ENCODE measurements around the gene UTS2R.
"Not testable (repeated sequence)": the region's sequence is repeated elsewhere in the genome, so short reads cannot be mapped to it uniquely, and the experiment has no call there.

UTS2R gene

GRCh38 chr17:82355770-82356427 lies 15.7 kb upstream of the UTS2R start:
- DNase-seq: no peak

DNA sequence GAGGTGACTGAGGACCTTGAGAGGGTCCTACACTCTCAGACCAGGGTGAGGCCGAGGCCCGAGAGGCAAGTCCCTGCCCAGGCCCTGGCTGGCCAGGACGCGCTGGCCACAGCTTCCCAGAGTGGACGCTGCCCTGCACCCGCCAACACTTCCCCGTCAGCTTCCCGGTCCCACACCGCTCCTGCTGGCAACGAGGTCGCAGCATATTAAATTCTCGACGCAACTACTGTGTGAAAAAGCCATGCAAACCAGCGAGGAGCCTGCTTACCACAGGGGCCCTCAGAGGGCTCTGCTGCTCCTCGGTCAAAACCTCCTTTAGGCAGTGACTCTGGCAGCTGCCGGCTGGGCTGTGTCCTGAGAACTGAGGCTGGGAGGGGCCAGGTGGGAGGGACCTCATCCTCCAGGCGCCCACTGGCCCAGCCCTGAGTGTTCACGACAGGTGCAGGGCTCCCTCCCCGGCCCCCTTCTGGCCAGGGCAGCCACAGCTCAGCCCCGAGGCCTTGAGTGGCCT lies 14.7 kb upstream of the UTS2R start:
- DNase-seq: no peak

DNA sequence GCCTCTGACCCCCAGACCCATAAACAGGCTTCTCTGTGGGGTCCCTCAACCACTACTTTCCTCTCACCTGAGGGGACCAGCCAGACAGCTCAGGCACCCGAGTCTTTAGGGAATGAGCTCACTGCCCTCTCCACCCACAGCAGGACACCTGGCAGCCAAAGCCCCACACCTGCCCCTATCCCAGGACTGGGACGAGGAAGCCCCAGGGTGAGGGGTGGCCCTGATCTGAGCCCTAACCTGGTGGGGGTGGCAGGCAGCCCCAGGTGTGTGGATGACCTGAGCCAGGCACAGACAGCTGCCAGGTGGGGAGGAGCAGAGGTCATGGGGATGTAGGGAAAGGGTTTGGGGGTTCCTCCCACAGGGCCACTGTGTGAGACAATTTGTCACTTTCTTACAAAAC lies 14.2 kb upstream of the UTS2R start:
- no peak for DNase-seq

DNA sequence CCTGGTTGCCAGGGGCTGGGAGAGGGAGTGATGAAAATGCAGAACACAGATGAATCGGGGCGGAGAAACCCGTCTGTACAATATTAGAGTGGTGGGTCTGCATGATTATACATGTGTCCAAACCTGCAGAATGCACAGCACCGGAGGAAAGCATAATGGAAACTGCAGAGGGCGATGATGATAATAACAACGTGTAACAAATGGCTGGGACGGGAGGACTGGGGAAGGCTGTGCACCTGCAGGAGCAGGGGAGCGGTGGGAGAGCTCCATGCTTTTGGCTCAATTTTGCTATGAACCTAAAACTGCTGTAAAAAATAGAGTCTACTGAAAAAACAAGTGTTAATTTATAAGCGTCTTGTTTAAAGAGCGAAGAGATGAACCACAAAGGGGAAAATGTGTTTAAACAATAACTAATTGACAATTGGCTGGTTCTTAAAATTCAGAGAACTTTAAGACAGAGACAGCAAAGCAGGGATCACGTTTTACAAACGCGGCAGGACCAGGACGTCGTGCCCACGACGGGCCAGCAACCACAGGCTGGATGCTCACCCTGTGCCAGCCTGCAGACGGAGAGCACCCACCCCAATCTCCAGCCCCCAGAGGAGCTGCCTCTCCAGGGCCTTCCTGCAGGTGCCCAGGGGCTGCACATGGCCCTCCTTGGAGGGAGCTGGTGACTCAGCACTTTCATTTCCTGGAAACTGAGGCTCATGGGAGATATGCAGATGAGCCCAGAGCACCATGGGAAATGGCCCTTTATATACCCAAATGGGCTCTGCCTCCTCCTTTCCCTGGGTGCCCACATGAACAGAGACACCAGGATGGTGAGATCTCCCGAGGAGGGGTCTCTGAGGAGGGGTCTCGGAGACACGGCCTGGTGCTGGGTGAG lies 12.9 kb upstream of the UTS2R start, which contains the start of gene TEX19:
Gene TEX19 (plus strand): TSS at position 783 of the 886 bp plus-strand sequence. CDS start 2,904 bp downstream, outside the sequence.
- DNase-seq: no peak

- not testable (repeated sequence) for DNase-seq
Observed at GRCh38 chr17:82359451-82360074, 12.0 kb upstream of the UTS2R start.

DNA sequence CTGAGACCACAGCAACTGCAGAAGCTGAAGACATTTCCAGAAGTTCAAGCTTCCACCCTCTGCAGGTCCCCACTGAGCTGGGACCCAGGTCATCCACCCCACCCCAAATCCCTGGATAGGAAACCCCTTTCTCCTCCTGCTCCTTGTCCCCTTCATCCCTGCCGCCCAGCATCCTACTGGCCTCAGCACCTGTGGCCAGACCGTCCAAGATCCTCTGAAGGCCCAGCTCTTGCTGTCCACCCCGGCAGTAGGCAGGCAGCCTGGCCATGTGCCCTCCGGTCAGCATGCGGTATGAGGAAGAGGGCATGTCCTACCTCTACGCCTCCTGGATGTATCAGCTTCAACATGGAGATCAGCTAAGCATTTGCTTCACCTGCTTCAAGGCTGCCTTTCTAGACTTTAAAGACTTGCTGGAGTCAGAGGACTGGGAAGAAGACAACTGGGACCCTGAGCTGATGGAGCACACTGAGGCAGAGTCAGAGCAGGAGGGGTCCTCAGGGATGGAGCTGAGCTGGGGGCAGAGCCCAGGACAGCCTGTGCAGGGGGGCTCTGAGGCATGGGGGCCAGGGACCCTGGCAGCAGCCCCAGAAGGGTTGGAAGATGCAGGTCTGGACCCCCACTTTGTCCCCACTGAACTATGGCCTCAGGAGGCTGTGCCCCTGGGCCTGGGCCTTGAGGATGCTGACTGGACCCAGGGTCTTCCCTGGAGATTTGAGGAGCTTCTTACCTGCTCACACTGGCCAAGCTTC lies 9.5 kb upstream of the UTS2R start:
- DNase-seq: no peak

- DNase-seq: no peak
Observed at GRCh38 chr17:82365606-82366295, 5.8 kb upstream of the UTS2R start.

DNA sequence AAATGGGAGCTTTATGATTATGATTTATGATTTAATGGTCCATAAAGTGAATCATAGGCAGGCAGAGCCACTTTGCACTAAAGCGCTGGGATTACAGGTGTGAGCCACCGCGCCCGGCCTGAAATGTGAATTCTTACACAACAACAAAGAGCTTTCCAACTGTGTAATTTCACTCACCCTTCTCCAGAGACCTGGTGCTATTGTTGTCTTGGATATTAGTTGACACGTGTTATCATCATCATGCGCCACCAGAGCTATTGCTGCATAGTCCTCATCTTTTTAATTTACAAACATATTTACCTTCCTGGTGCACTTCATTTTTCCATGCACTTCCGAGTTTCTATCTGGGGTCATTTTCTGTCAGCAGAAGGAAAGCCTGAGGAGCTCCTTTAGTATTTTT lies 4.8 kb upstream of the UTS2R start:
- no peak for DNase-seq

GRCh38 chr17:82367724-82368524 lies 3.6 kb upstream of the UTS2R start:
- no peak for DNase-seq

- no peak for DNase-seq
Observed at GRCh38 chr17:82369211-82369610, 2.4 kb upstream of the UTS2R start.

GRCh38 chr17:82370471-82371332 lies 863 bp upstream of the UTS2R start:
- DNase-seq: no peak

DNA sequence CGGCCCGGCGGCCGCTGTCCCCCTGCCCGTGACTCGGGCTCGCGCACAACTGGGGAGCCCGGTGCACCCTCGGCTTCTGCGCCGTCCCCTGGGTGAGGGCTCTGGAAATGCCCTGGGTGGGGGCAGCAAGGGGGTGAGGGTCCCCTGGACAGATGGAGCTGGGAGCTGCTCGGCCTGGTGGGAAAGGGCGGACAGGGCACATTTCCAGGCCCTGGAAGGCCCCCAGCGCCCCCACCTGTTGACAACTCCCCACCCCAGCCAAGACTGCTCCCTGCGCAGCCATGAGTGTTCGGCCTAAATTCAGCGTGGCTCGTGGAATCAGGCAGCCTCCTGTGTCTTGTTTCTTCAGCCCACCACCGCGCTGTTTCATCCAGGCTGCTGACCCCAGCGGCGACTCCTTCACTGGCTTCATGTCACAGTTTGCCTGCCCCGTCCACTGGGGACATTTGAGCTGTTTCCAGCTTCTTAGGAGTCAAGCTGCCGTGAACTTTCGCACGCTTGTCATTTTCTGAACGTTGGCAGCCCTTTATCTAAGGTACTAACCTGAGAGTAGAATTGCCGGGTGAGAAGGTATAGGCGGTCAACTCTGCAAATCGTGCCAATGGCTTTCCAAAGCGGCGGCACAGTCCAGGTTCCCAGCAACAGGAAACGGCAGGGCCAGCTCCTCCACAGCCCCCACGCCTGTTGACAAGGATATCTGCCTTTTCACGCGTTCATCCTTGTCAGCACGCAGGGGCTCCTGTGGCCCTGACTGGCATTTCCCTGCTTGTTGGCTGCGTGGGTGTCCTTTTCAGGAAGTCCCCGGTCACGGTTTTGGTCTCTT lies 895 bp downstream of the UTS2R start:
- DNase-seq: no peak

- not testable (repeated sequence) for DNase-seq
Observed at GRCh38 chr17:82373072-82373452, 1.5 kb downstream of the UTS2R start.

- no peak for DNase-seq
Observed at GRCh38 chr17:82373731-82374625, 2.4 kb downstream of the UTS2R start.

- no peak for DNase-seq
Observed at GRCh38 chr17:82374626-82375331, 3.2 kb downstream of the UTS2R start.

DNA sequence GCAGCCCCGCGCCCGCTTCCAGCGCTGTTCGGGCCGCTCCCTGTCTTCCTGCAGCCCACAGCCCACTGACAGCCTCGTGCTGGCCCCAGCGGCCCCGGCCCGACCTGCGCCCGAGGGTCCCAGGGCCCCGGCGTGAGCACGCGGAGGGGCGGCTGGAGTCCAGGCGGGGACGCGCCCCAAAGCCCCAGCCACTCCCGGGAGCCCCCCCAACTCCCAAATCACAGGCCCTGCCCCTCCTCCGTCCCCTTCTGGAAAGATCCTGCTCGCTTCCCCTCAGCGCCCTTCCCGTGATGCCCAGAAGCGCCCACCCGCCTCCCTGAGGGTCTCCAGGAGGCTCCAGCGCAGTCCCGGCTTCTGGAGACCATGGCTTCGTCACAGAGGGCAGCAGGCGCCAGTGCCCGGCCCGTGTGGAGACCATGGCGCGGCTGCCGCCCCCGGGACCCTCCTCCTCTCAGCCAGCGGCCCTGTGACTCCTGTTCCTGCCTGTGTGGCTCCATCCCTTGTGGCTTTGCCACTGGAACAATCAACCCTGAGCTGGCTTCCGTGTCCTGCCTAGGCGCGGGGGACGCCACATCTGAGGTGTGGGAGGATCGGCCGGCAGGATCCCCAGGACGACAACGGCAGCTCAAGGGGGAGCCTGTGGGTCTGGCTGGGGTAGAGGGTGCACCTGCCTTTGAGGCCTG lies 3.9 kb downstream of the UTS2R start:
- DNase-seq: no peak
